ENCODE data around the gene KRT4.

Gene KRT4

GRCh38 chr12:52779914-52780313, 34.0 kb downstream of the KRT4 start:
- in situ Hi-C loops (cut with HindIII; ENCODE audit: low sequenced_read_pairs), result no loop called here
- no peak overlapping the region for H3K4me3 ChIP-seq (ENCODE audit: low read depth, low read length)
- no peak for TF ChIP-seq CTCF (IDR thresholded peaks at IDR 0.05; ENCODE audit: low read depth, low read length)
- DNase-seq (ENCODE audit: low read depth, low spot score), result no peak

- no peak for DNase-seq (ENCODE audit: low read depth, low spot score)
- TF ChIP-seq CTCF (IDR thresholded peaks at IDR 0.05; ENCODE audit: low read depth, low read length), result no peak
- in situ Hi-C loops (cut with HindIII; ENCODE audit: low sequenced_read_pairs), result no loop called here
- no peak overlapping the region for H3K4me3 ChIP-seq (ENCODE audit: low read depth, low read length)
These were observed 35.1 kb downstream of the KRT4 start for GRCh38 chr12:52778833-52779232.

GRCh38 chr12:52777566-52777965, 36.4 kb downstream of the KRT4 start:
- TF ChIP-seq CTCF (IDR thresholded peaks at IDR 0.05; ENCODE audit: low read depth, low read length), result no peak
- no peak overlapping the region for H3K4me3 ChIP-seq (ENCODE audit: low read depth, low read length)
- DNase-seq (ENCODE audit: low read depth, low spot score), result no peak
- in situ Hi-C loops (cut with HindIII; ENCODE audit: low sequenced_read_pairs), result no loop called here

- no peak for DNase-seq (ENCODE audit: low read depth, low spot score)
- no peak for TF ChIP-seq CTCF (IDR thresholded peaks at IDR 0.05; ENCODE audit: low read depth, low read length)
- in situ Hi-C loops (cut with HindIII; ENCODE audit: low sequenced_read_pairs), result no loop called here
- H3K4me3 ChIP-seq (ENCODE audit: low read depth, low read length), result no peak within 1 kb of the TSS
These were observed 37.0 kb downstream of the KRT4 start, which contains the start of gene KRT76 for GRCh38 chr12:52776913-52777395. Gene KRT76 (minus strand): TSS chr12:52777345. CDS start chr12:52777291, 54 bp downstream.

- H3K4me3 ChIP-seq (ENCODE audit: low read depth, low read length), result no peak overlapping the region
- DNase-seq (ENCODE audit: low read depth, low spot score), result no peak
- no peak for TF ChIP-seq CTCF (IDR thresholded peaks at IDR 0.05; ENCODE audit: low read depth, low read length)
- in situ Hi-C loops (cut with HindIII; ENCODE audit: low sequenced_read_pairs), result no loop called here
These were observed 37.5 kb downstream of the KRT4 start for GRCh38 chr12:52776435-52776834.

- no peak for DNase-seq (ENCODE audit: low read depth, low spot score)
- TF ChIP-seq CTCF (IDR thresholded peaks at IDR 0.05; ENCODE audit: low read depth, low read length), result no peak
- in situ Hi-C loops (cut with HindIII; ENCODE audit: low sequenced_read_pairs), result no loop called here
- no peak overlapping the region for H3K4me3 ChIP-seq (ENCODE audit: low read depth, low read length)
These were observed 39.2 kb downstream of the KRT4 start for GRCh38 chr12:52774629-52775250.
